ENCODE data around the gene UHRF2. TPM values are rescaled to one million over a fixed set of nuclear protein-coding genes. Genes with fewer than 3 reads are reported as not detected.

Gene UHRF2
- total RNA-seq, 1 experiment from 2014 or later, result 45.2 TPM

GRCh38 chr9:6382681-6383080 lies 30.3 kb upstream of the UHRF2 start:
- Mint-ChIP-seq H3K9me3 (peaks cover 0 to 9% of the 10 kb centered on the region in 2 experiments; a peak in 4 of 5 replicates), H3K27ac (no peak overlapping the region), H3K27me3 (ENCODE audit: low read depth) (peaks cover 6% of the 10 kb centered on the region), H3K36me3 (ENCODE audit: insufficient read depth in 1 of 3, low read depth in 3 of 3) (no peaks in the 10 kb centered on the region), H3K4me3 (no peak overlapping the region), H3K4me1 (no peaks in the 10 kb centered on the region)
- Histone ChIP-seq H2BK120ac (ENCODE audit: low read depth, low read length, poor library complexity, severe bottlenecking) (no peak overlapping the region), H3T11ph (ENCODE audit: low read length) (no peak overlapping the region), H4K5ac (ENCODE audit: insufficient read length, low read depth, low read length) (no peak overlapping the region), H3K23ac (ENCODE audit: insufficient read length, low read depth, low read length) (no peak overlapping the region), H2BK20ac (ENCODE audit: low read depth, low read length, poor library complexity, severe bottlenecking) (no peak overlapping the region), H2BK15ac (ENCODE audit: low read depth, low read length) (no peak overlapping the region), H3K27ac (ENCODE audit: insufficient read length, low read depth, low read length) (no peak overlapping the region), H4K91ac (ENCODE audit: insufficient read length, low read depth, low read length) (no peak overlapping the region), H3K9me3 (ENCODE audit: control insufficient read depth, low read depth, low read length) (no peaks in the 10 kb centered on the region), H2BK12ac (ENCODE audit: insufficient read length, low read depth, low read length) (no peak overlapping the region), H3K79me1 (ENCODE audit: insufficient read depth, low read depth, low read length, poor library complexity, severe bottlenecking) (no peaks in the 10 kb centered on the region), H3K9ac (ENCODE audit: extremely low read depth, insufficient read length, low read length) (no peak overlapping the region), H3K4ac (ENCODE audit: low read depth, low read length) (no peak overlapping the region), H2BK5ac (ENCODE audit: insufficient read length, low read length) (no peak overlapping the region), H3K4me2 (ENCODE audit: insufficient read depth, insufficient read length, low read length) (no peak overlapping the region), H4K8ac (replicated peaks; ENCODE audit: insufficient read length, low read depth, low read length) (no peak overlapping the region), H2AFZ (ENCODE audit: low read length) (no peak overlapping the region), H4K20me1 (ENCODE audit: control insufficient read depth, insufficient read depth, insufficient read length) (no peaks in the 10 kb centered on the region), H2AK5ac (ENCODE audit: insufficient read length, low read length) (no peak overlapping the region), H3K56ac (ENCODE audit: insufficient read length, low read depth, low read length) (no peak overlapping the region), H3K14ac (ENCODE audit: insufficient read depth, low read length) (no peak overlapping the region), H3K4me1 (ENCODE audit: insufficient read depth, low read length) (no peaks in the 10 kb centered on the region; the same call in 1 of the 2 replicates), H3K23me2 (ENCODE audit: insufficient read length, low read depth, low read length, poor library complexity, severe bottlenecking) (no peaks in the 10 kb centered on the region), H3K79me2 (ENCODE audit: insufficient read depth, low read length) (no peaks in the 10 kb centered on the region), H3K27me3 (ENCODE audit: insufficient read depth, low read length) (no peaks in the 10 kb centered on the region), H3K18ac (ENCODE audit: insufficient read length, low read depth, low read length) (no peak overlapping the region)
- TF ChIP-seq, protein P1, sequence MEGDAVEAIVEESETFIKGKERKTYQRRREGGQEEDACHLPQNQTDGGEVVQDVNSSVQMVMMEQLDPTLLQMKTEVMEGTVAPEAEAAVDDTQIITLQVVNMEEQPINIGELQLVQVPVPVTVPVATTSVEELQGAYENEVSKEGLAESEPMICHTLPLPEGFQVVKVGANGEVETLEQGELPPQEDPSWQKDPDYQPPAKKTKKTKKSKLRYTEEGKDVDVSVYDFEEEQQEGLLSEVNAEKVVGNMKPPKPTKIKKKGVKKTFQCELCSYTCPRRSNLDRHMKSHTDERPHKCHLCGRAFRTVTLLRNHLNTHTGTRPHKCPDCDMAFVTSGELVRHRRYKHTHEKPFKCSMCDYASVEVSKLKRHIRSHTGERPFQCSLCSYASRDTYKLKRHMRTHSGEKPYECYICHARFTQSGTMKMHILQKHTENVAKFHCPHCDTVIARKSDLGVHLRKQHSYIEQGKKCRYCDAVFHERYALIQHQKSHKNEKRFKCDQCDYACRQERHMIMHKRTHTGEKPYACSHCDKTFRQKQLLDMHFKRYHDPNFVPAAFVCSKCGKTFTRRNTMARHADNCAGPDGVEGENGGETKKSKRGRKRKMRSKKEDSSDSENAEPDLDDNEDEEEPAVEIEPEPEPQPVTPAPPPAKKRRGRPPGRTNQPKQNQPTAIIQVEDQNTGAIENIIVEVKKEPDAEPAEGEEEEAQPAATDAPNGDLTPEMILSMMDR (conservative IDR thresholded peaks at IDR 0.05), result no peak
- WGBS (ENCODE audit: extremely low coverage, insufficient read length, low lambda C conversion rate), result no CpG with 5 or more reads among the region's 1 CpG
- DNase-seq, result no peak
